Right renal pelvis (tissue), 4 donors: Measurements from ENCODE around the gene STARD3. TPM values are rescaled to one million over a fixed set of nuclear protein-coding genes. Genes with fewer than 3 reads are reported as not detected.

Experiments used
- DNase-seq, 4 donors: peaks; one replicate each; pipeline ENCODE4 v3.0.0-alpha.2; 2013; ENCODE audit warnings: low read depth in 4 of 4, low spot score in 3 of 4, missing footprints in 1 of 4
- polyA plus RNA-seq, 4 donors: library from polyadenylated mRNA; unstranded; fragments of 120-200 nt; gene quantifications; one replicate each; pipeline ENCODE4 v1.2.1, GENCODE V29; 2013; ENCODE audit not compliant: insufficient read length in 4 of 4

Gene STARD3
- polyA plus RNA-seq, 4 donors = 43.9 to 57.6 (median 48.6) TPM

- DNase-seq = no peak
Measured at GRCh38 chr17:39603304-39604016, 33.5 kb upstream of the STARD3 start.

GRCh38 chr17:39604911-39605491 lies 31.9 kb upstream of the STARD3 start:
- no peak for DNase-seq

GRCh38 chr17:39605492-39606433 lies 31.2 kb upstream of the STARD3 start:
- no peak for DNase-seq

GRCh38 chr17:39606434-39607056 lies 30.4 kb upstream of the STARD3 start:
- DNase-seq = no peak

- DNase-seq = no peak
Measured at GRCh38 chr17:39607057-39607850, 29.7 kb upstream of the STARD3 start.

- no peak for DNase-seq
Measured at GRCh38 chr17:39607851-39608130, 29.2 kb upstream of the STARD3 start, which contains the start of gene NEUROD2. Gene NEUROD2 (minus strand): TSS chr17:39607920. CDS start chr17:39606599, 1,321 bp downstream.

GRCh38 chr17:39608142-39608981 lies 28.6 kb upstream of the STARD3 start:
- no peak for DNase-seq

- DNase-seq = no peak
Measured at GRCh38 chr17:39609416-39610025, 27.4 kb upstream of the STARD3 start.

GRCh38 chr17:39611401-39612112 lies 25.4 kb upstream of the STARD3 start:
- DNase-seq = no peak

GRCh38 chr17:39612291-39612894 lies 24.6 kb upstream of the STARD3 start:
- no peak for DNase-seq

- no peak for DNase-seq
Measured at GRCh38 chr17:39612935-39613464, 23.9 kb upstream of the STARD3 start.

GRCh38 chr17:39614545-39615157 lies 22.3 kb upstream of the STARD3 start:
- DNase-seq = no peak

- DNase-seq = no peak
Measured at GRCh38 chr17:39615434-39615833, 21.5 kb upstream of the STARD3 start.

GRCh38 chr17:39617100-39617445 lies 19.9 kb upstream of the STARD3 start:
- DNase-seq = no peak

- DNase-seq = no peak
Measured at GRCh38 chr17:39617446-39618245, 19.3 kb upstream of the STARD3 start.

- DNase-seq = no peak
Measured at GRCh38 chr17:39618246-39618913, 18.6 kb upstream of the STARD3 start.
